NCI-H748 (cell line): ENCODE results near the gene TBXA2R.

Experiments
- DNase-seq: peaks from one replicate; lab custom pipeline; 2025; ENCODE audit not compliant: unreplicated experiment; lab: John Stamatoyannopoulos, UW

The TBXA2R gene

GRCh38 chr19:3620817-3621547, 14.3 kb upstream of the TBXA2R start:
- no peak for DNase-seq

- no peak for DNase-seq
These were observed 13.6 kb upstream of the TBXA2R start for GRCh38 chr19:3620145-3620816.

- DNase-seq, result no peak
These were observed 12.9 kb upstream of the TBXA2R start for GRCh38 chr19:3619631-3620012.

GRCh38 chr19:3618811-3619630, 12.3 kb upstream of the TBXA2R start:
- no peak for DNase-seq

GRCh38 chr19:3618144-3618810, 11.6 kb upstream of the TBXA2R start:
- DNase-seq, result no peak

GRCh38 chr19:3617463-3617862, 10.8 kb upstream of the TBXA2R start:
- no peak for DNase-seq

- no peak for DNase-seq
These were observed 9.0 kb upstream of the TBXA2R start for GRCh38 chr19:3615524-3616135.

GRCh38 chr19:3614858-3615505, 8.3 kb upstream of the TBXA2R start:
- no peak for DNase-seq

- no peak for DNase-seq
These were observed 7.4 kb upstream of the TBXA2R start for GRCh38 chr19:3613818-3614661.

GRCh38 chr19:3612901-3613741, 6.4 kb upstream of the TBXA2R start:
- no peak for DNase-seq

GRCh38 chr19:3612330-3612729, 5.7 kb upstream of the TBXA2R start:
- no peak for DNase-seq

- no peak for DNase-seq
These were observed 5.2 kb upstream of the TBXA2R start for GRCh38 chr19:3611841-3612240.

GRCh38 chr19:3610745-3611717, 4.4 kb upstream of the TBXA2R start:
- no peak for DNase-seq

- no peak for DNase-seq
These were observed 3.4 kb upstream of the TBXA2R start for GRCh38 chr19:3609779-3610719.

GRCh38 chr19:3608750-3609322, 2.2 kb upstream of the TBXA2R start:
- no peak for DNase-seq

- no peak for DNase-seq
These were observed 1.5 kb upstream of the TBXA2R start for GRCh38 chr19:3608079-3608641.
